Endothelial cell of umbilical vein (primary cell): ENCODE results near the gene TP53RK. TPM values are rescaled to one million over a fixed set of nuclear protein-coding genes. Genes with fewer than 3 reads are reported as not detected.

Experiments used
- BruUV-seq: library from RNA; stranded (reverse); fragments of 400-500 nt; replicated peaks from 2 replicates; lab custom pipeline; 2021; lab: Mats Ljungman, UMichigan
- CTCF ChIA-PET: fragments of 300-600, 350-600 bp; sonication (Branson Sonifier 250); formaldehyde crosslinking; loops from one replicate; lab custom pipeline; 2021; ENCODE audit warnings: antibody characterized with exemption, inconsistent platforms; lab: Charles Lee
- POLR2A ChIA-PET: fragments of 300-600, 350-600 bp; sonication (Branson Sonifier 250); formaldehyde crosslinking; loops from one replicate; lab custom pipeline; 2021; ENCODE audit warnings: antibody characterized with exemption, inconsistent platforms; lab: Charles Lee
- DNase-seq: peaks from one replicate; pipeline ENCODE4 v3.0.0-alpha.2; 2011; ENCODE audit warnings: low read depth, low spot score
- FAIRE-seq: peaks from 2 replicates; lab custom pipeline; 2011; peaks lifted over from hg19 to GRCh38; lab: Jason Lieb, UNC
- H2AFZ ChIP-seq: 2 replicates; pipeline ENCODE4 v1.6.0; 2012; ENCODE audit warnings: low read depth, low read length, control low read depth, inconsistent platforms
- H3K27ac ChIP-seq: 2 replicates; pipeline ENCODE4 v1.5.1; 2011; ENCODE audit warnings: low read depth, mild to moderate bottlenecking, control low read depth, low read length, moderate library complexity; ENCODE audit not compliant: insufficient read depth
- H3K27me3 ChIP-seq, 2 experiments: 2 replicates each; pipeline versions ENCODE4 v1.6.0 to v1.6.1; 2011; ENCODE audit warnings: low read length in 2 of 2, mixed read lengths in 1 of 2; ENCODE audit not compliant: control insufficient read depth in 2 of 2, insufficient read depth in 2 of 2
- H3K36me3 ChIP-seq, 2 experiments: 2 replicates in 1 of 2; 3 replicates in 1 of 2; pipeline ENCODE4 v1.5.1; 2011; ENCODE audit warnings: low read length in 2 of 2, mild to moderate bottlenecking in 1 of 2, moderate library complexity in 1 of 2; ENCODE audit not compliant: control insufficient read depth in 2 of 2, insufficient read depth in 2 of 2; ENCODE audit errors: extremely low read depth in 1 of 2
- H3K4me1 ChIP-seq: 3 replicates; pipeline ENCODE4 v1.5.1; 2011; ENCODE audit warnings: mild to moderate bottlenecking, low read length; ENCODE audit not compliant: control insufficient read depth, insufficient read depth; ENCODE audit errors: extremely low read depth
- H3K4me2 ChIP-seq: 2 replicates; pipeline ENCODE4 v1.6.1; 2011; ENCODE audit warnings: low read length, control low read depth, mixed read lengths; ENCODE audit not compliant: insufficient read depth
- H3K4me3 ChIP-seq, 3 experiments: fragments of 200-600 bp in 1 of 3; sonication (generic), shearing (Covaris generic) in 1 of 3; replicated peaks in 1 of 3; 2 replicates each; pipeline ENCODE4 v1.5.1; 2011 to 2016; ENCODE audit warnings: control low read depth in 3 of 3, low read length in 3 of 3, mild to moderate bottlenecking in 2 of 3, inconsistent platforms in 1 of 3, low read depth in 1 of 3, moderate library complexity in 1 of 3; ENCODE audit not compliant: insufficient read depth in 1 of 3
- H3K79me2 ChIP-seq: 2 replicates; pipeline ENCODE4 v1.6.0; 2012; ENCODE audit warnings: low read length, inconsistent platforms; ENCODE audit not compliant: control insufficient read depth, insufficient read depth
- H3K9ac ChIP-seq: replicated peaks from 2 replicates; pipeline ENCODE3; 2011; ENCODE audit warnings: low read length, control low read depth; ENCODE audit not compliant: insufficient read depth; ENCODE audit errors: extremely low read depth
- H3K9me1 ChIP-seq: replicated peaks from 3 replicates; pipeline ENCODE4 v1.6.0; 2011; ENCODE audit warnings: mild to moderate bottlenecking, low read length; ENCODE audit not compliant: control insufficient read depth, insufficient read depth; ENCODE audit errors: extremely low read depth
- H3K9me3 ChIP-seq: replicated peaks from 2 replicates; pipeline ENCODE4 v1.5.1; 2012; ENCODE audit warnings: low read length, inconsistent platforms; ENCODE audit not compliant: control insufficient read depth, insufficient read depth
- H4K20me1 ChIP-seq: replicated peaks from 2 replicates; pipeline ENCODE3; 2011; ENCODE audit warnings: mild to moderate bottlenecking, low read length; ENCODE audit not compliant: control insufficient read depth, insufficient read depth; ENCODE audit errors: extremely low read depth
- EZH2 ChIP-seq: IDR thresholded peaks from 2 replicates; pipeline ENCODE4 v1.6.1; 2012; ENCODE audit warnings: borderline replicate concordance, low read depth, mild to moderate bottlenecking, moderate library complexity, low read length, inconsistent platforms; ENCODE audit not compliant: severe bottlenecking
- FOS ChIP-seq: IDR thresholded peaks from 2 replicates; pipeline ENCODE4 v1.6.1; 2011; ENCODE audit warnings: mild to moderate bottlenecking, low read length, moderate library complexity, borderline replicate concordance; ENCODE audit not compliant: insufficient read depth
- GATA2 ChIP-seq: IDR thresholded peaks from 2 replicates; pipeline ENCODE4 v1.7.0; 2011; ENCODE audit warnings: low read depth, mild to moderate bottlenecking, moderate library complexity, mixed read lengths, low read length; ENCODE audit not compliant: insufficient read length, insufficient read depth
- JUN ChIP-seq: IDR thresholded peaks from 2 replicates; pipeline ENCODE4 v1.6.1; 2011; ENCODE audit warnings: borderline replicate concordance, low read depth; ENCODE audit not compliant: insufficient read length, insufficient read depth
- MYC ChIP-seq: IDR thresholded peaks from one replicate; pipeline ENCODE4 v1.6.1; 2011; ENCODE audit warnings: mild to moderate bottlenecking, low read depth, low read length
- POLR2A ChIP-seq: IDR thresholded peaks from 2 replicates; pipeline ENCODE4 v1.6.1; 2012; ENCODE audit warnings: low read depth, mild to moderate bottlenecking, control low read depth, low read length
- POLR2AphosphoS5 ChIP-seq: IDR thresholded peaks from 2 replicates; pipeline ENCODE4 v1.6.1; 2012; ENCODE audit warnings: low read depth, mild to moderate bottlenecking, control low read depth, low read length, moderate library complexity; ENCODE audit not compliant: insufficient read depth
- dilution Hi-C: fragments of 300-500 bp; cut with MboI; formaldehyde crosslinking; loops from one replicate; pipeline ENCODE4 v1.15.0; 2019; ENCODE audit warnings: low sequenced_read_pairs; ENCODE audit not compliant: extremely low pct_ligation_motif_present
- intact Hi-C: fragments of 100-400 bp; cut with micrococcal nuclease; formaldehyde crosslinking; loops from one replicate; pipeline ENCODE4 v1.10.0; 2022
- polyA plus RNA-seq, 4 experiments: library from polyadenylated mRNA; depleted of rRNA in 3 of 4; stranded (reverse) in 3 of 4; unstranded in 1 of 4; fragments of >200 nt; gene quantifications; 2 replicates each; pipeline versions ENCODE4 v1.2.1 to v1.2.3, GENCODE V29; 2011 to 2012; ENCODE audit warnings: missing spikeins in 1 of 4
- total RNA-seq: library from RNA; stranded (reverse); gene quantifications from 2 replicates; pipeline ENCODE4 v1.2.3, GENCODE V29; 2021
- TF ChIP-seq, protein P1 (sequence below): IDR thresholded peaks from 2 replicates; pipeline ENCODE4 v1.6.1; 2011; ENCODE audit not compliant: insufficient read depth, insufficient read length
- TF ChIP-seq, protein P2 (sequence below), 2 donors: IDR thresholded peaks; 1 replicate in 1 of 2; 2 replicates in 1 of 2; pipeline ENCODE4 v1.5.1; 2011; ENCODE audit warnings: low read length in 2 of 2, mild to moderate bottlenecking in 2 of 2, moderate library complexity in 2 of 2, control low read depth in 1 of 2, inconsistent platforms in 1 of 2, low read depth in 1 of 2; ENCODE audit not compliant: insufficient read depth in 1 of 2; ENCODE audit errors: extremely low read depth in 1 of 2

The TP53RK gene
- total and polyA plus RNA-seq, 2 donors (not counting 3 experiments of a cell fraction or from before 2014, with no cell fraction given), result 7.0 to 13.1 TPM

DNA sequence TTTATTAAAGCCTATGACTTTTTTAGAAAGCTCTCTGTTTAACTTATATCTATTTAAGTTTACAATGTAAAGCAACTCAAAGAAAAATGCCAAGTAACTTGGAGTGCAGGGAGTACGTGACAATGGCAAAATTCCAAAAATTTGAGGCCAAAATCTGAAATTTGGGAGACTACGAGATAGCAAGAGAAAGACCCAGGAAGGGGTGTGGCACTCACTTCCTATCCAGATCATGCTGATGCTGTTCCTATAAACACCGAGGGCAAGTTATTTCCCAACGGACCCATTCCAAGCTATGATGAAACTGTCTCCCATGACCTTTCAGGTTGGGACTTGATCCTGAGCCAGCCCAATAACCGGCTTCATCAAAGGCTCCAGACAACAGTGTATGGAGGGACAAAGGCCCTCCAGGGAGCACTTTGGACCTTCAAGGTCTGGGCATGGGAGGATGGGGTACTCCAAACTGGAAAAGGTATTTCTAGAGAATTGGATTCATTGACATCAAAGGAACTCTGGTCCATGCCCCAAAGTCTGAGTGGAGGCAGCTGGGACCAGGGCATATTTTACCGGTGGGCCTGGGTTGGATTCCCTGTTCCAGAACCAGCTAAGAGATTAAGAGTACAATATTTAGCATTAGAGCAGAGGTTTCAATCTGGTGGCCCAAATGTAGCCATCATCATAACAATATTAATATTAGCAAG is 22.3 kb downstream of the TP53RK start:
- Histone ChIP-seq H3K36me3 (no peaks in the 10 kb centered on the region), H3K9ac (no peak overlapping the region), H3K27ac (no peak overlapping the region), H3K9me1 (no peaks in the 10 kb centered on the region), H3K4me2 (no peak overlapping the region), H4K20me1 (no peaks in the 10 kb centered on the region), H3K4me1 (no peaks in the 10 kb centered on the region), H3K27me3 (no peaks in the 10 kb centered on the region), H3K4me3 (no peak overlapping the region), H3K9me3 (no peaks in the 10 kb centered on the region), H2AFZ (no peak overlapping the region), H3K79me2 (no peaks in the 10 kb centered on the region)
- ChIA-PET CTCF (interaction anchor here (1.1 kb wide), 1 partner anchor 38 kb away, joined by 3 read pairs; no protein-coding TSS in a partner anchor), POLR2A (no interaction called here)
- TF ChIP-seq GATA2 (no peak), JUN (no peak), POLR2AphosphoS5 (no peak), MYC (no peak)
- no peak for DNase-seq
- dilution Hi-C loops, result no loop called here
- no peak for FAIRE-seq
- intact Hi-C loops, result no loop called here
- BruUV-seq, result no TSS peak

DNA sequence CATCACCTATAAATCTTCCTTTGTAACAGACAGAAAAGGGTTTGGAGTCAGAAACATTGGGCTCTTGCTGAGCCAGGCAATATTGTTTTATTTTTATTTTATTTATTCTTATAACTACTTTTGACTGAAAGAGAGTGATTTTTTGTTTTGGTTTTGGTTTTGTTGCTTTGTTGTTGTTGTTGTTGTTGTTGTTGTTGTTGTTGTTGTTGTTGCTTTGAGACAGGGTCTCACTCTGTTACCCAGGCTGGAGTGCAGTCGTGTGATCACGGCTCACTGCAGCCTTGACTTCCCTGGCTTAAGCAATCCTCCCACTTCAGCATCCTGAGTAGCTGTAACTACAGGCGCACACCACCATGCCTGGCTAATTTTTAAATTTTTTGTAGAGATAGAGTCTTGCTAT is 22.9 kb downstream of the TP53RK start:
- Histone ChIP-seq H3K4me3 (no peak overlapping the region), H3K9me3 (no peaks in the 10 kb centered on the region), H4K20me1 (no peaks in the 10 kb centered on the region), H3K79me2 (no peaks in the 10 kb centered on the region), H3K27ac (no peak overlapping the region), H3K9ac (no peak overlapping the region), H3K36me3 (no peaks in the 10 kb centered on the region), H2AFZ (no peak overlapping the region), H3K27me3 (no peaks in the 10 kb centered on the region), H3K4me1 (no peaks in the 10 kb centered on the region), H3K9me1 (no peaks in the 10 kb centered on the region), H3K4me2 (no peak overlapping the region)
- CTCF ChIA-PET, result no interaction called here
- dilution Hi-C loops (no loop called here), intact Hi-C loops (no loop called here)
- BruUV-seq, result no TSS peak
- FAIRE-seq (no peak), DNase-seq (no peak)
- TF ChIP-seq GATA2, result no peak
- TF ChIP-seq POLR2A, result no peak
- TF ChIP-seq POLR2AphosphoS5, result no peak
- TF ChIP-seq MYC, result no peak
- TF ChIP-seq EZH2, result no peak
- TF ChIP-seq, protein P1, sequence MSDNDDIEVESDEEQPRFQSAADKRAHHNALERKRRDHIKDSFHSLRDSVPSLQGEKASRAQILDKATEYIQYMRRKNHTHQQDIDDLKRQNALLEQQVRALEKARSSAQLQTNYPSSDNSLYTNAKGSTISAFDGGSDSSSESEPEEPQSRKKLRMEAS, result no peak
- TF ChIP-seq, protein P2, sequence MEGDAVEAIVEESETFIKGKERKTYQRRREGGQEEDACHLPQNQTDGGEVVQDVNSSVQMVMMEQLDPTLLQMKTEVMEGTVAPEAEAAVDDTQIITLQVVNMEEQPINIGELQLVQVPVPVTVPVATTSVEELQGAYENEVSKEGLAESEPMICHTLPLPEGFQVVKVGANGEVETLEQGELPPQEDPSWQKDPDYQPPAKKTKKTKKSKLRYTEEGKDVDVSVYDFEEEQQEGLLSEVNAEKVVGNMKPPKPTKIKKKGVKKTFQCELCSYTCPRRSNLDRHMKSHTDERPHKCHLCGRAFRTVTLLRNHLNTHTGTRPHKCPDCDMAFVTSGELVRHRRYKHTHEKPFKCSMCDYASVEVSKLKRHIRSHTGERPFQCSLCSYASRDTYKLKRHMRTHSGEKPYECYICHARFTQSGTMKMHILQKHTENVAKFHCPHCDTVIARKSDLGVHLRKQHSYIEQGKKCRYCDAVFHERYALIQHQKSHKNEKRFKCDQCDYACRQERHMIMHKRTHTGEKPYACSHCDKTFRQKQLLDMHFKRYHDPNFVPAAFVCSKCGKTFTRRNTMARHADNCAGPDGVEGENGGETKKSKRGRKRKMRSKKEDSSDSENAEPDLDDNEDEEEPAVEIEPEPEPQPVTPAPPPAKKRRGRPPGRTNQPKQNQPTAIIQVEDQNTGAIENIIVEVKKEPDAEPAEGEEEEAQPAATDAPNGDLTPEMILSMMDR (IDR thresholded peaks at IDR 0.05; ENCODE audit: extremely low read depth in 1 of 2, insufficient read depth in 1 of 2, low read depth in 1 of 2, low read length in 2 of 2), result no peak
- TF ChIP-seq FOS, result no peak
- no peak for TF ChIP-seq JUN
- POLR2A ChIA-PET, result no interaction called here
